22Rv1 (cell line): Measurements from ENCODE around the gene TMEM120A.

Source experiments
- ZFX ChIP-seq: fragments of 450-650 bp; IDR thresholded peaks from 2 replicates; pipeline ENCODE4 v1.6.1; 2017; ENCODE audit warnings: antibody characterized with exemption, borderline replicate concordance
- TF ChIP-seq, protein P1 (sequence below): fragments of 450-650 bp; IDR thresholded peaks from 2 replicates; pipeline ENCODE4 v1.5.1; 2017; ENCODE audit warnings: mild to moderate bottlenecking

DNA sequence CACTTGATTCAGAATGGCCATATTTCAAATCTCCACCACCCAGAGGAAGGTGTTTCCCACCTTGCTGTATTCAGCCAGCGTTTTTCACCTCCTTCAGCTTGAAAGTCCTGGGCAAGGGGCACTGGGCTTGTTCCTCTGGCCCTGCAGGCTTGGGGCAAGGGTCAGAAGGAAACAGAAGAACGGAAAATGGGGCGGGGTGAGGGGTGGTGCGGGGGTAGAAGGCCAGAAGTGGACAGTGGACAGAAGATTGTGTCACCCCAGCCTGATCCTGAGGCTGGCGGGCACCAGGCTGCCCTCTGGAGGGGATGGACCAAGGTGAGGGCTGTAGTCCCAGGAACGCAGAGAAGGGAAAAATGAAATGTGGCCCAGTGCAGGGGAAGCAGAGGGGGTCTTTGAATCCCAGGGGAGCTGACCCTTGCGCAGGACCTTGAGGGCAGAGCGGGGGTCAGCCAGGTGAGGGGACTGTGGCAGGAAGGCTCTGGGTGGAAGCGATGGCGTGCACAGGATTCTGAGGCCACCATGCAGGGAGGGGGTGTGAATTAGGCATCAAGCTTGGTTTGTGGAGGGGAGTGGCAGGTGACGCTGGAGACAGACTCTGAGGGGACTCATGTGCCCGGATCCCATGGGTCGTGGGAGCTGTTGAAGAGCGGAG, 23.0 kb downstream of the TMEM120A start:
- TF ChIP-seq, protein P1, sequence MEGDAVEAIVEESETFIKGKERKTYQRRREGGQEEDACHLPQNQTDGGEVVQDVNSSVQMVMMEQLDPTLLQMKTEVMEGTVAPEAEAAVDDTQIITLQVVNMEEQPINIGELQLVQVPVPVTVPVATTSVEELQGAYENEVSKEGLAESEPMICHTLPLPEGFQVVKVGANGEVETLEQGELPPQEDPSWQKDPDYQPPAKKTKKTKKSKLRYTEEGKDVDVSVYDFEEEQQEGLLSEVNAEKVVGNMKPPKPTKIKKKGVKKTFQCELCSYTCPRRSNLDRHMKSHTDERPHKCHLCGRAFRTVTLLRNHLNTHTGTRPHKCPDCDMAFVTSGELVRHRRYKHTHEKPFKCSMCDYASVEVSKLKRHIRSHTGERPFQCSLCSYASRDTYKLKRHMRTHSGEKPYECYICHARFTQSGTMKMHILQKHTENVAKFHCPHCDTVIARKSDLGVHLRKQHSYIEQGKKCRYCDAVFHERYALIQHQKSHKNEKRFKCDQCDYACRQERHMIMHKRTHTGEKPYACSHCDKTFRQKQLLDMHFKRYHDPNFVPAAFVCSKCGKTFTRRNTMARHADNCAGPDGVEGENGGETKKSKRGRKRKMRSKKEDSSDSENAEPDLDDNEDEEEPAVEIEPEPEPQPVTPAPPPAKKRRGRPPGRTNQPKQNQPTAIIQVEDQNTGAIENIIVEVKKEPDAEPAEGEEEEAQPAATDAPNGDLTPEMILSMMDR, result no peak
- TF ChIP-seq ZFX, result no peak
